Measurements from ENCODE around the gene ZNF341.

The ZNF341 gene

DNA sequence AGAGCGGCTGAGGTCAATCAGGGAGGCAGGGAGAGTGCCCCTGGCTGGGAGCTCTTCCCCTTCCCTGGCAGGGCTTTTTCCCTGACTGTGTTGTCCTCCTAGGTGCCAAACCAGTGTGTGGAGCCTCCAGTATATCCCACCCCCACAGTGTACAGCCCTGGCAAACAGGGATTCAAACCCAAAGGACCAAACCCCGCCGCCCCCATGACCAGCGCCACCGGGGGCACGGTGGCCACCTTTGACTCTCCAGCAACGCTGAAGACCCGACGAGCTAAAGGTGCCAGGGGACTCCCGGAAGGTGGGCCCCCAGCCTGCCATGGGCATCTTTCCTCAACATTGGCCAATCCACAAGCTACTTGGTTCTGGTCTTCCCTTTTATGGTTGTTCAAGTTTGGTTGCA, 25.2 kb downstream of the ZNF341 start:
- H3K9ac ChIP-seq (ENCODE audit: low read length): no peak overlapping the region
- H4K20me1 ChIP-seq (ENCODE audit: insufficient read depth, low read length): no peaks in the 10 kb centered on the region
- no peaks in the 10 kb centered on the region for H3K79me2 ChIP-seq (ENCODE audit: low read length)
- no peak overlapping the region for H2AFZ ChIP-seq (ENCODE audit: low read depth, low read length)
- no peak overlapping the region for H3K4me2 ChIP-seq (ENCODE audit: low read length)
- no peak overlapping the region for H3K27ac ChIP-seq (ENCODE audit: low read length)
- H3K9me3 ChIP-seq (ENCODE audit: insufficient read depth, low read length): peaks cover 6% of the 10 kb centered on the region; the same call in 1 of the 2 replicates
- no peaks in the 10 kb centered on the region for H3K27me3 ChIP-seq (ENCODE audit: low read depth, low read length)
- peaks cover 23% of the 10 kb centered on the region for H3K36me3 ChIP-seq (replicated peaks; ENCODE audit: low read depth, low read length)
- H3K4me1 ChIP-seq (ENCODE audit: low read length): no peaks in the 10 kb centered on the region
- TF ChIP-seq, protein P1, sequence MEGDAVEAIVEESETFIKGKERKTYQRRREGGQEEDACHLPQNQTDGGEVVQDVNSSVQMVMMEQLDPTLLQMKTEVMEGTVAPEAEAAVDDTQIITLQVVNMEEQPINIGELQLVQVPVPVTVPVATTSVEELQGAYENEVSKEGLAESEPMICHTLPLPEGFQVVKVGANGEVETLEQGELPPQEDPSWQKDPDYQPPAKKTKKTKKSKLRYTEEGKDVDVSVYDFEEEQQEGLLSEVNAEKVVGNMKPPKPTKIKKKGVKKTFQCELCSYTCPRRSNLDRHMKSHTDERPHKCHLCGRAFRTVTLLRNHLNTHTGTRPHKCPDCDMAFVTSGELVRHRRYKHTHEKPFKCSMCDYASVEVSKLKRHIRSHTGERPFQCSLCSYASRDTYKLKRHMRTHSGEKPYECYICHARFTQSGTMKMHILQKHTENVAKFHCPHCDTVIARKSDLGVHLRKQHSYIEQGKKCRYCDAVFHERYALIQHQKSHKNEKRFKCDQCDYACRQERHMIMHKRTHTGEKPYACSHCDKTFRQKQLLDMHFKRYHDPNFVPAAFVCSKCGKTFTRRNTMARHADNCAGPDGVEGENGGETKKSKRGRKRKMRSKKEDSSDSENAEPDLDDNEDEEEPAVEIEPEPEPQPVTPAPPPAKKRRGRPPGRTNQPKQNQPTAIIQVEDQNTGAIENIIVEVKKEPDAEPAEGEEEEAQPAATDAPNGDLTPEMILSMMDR (IDR thresholded peaks at IDR 0.05; ENCODE audit: low read depth, low read length): no peak
- no peak for TF ChIP-seq EZH2phosphoT487 (IDR thresholded peaks at IDR 0.05; ENCODE audit: low read depth)
- no peak overlapping the region for H3K4me3 ChIP-seq (ENCODE audit: low read length)

- TF ChIP-seq, protein P1 (IDR thresholded peaks at IDR 0.05; ENCODE audit: low read depth, low read length): no peak
- TF ChIP-seq EZH2phosphoT487 (IDR thresholded peaks at IDR 0.05; ENCODE audit: low read depth): no peak
Measured at GRCh38 chr20:33757458-33757857, 25.7 kb downstream of the ZNF341 start.

GRCh38 chr20:33761698-33762250, 30.0 kb downstream of the ZNF341 start:
- H3K27me3 ChIP-seq (ENCODE audit: low read depth, low read length): no peaks in the 10 kb centered on the region
- no peak overlapping the region for H3K4me2 ChIP-seq (ENCODE audit: low read length)
- H4K20me1 ChIP-seq (ENCODE audit: insufficient read depth, low read length): no peaks in the 10 kb centered on the region
- peaks cover 11% of the 10 kb centered on the region for H3K36me3 ChIP-seq (replicated peaks; ENCODE audit: low read depth, low read length)
- no peaks in the 10 kb centered on the region for H3K4me1 ChIP-seq (ENCODE audit: low read length)
- no peak overlapping the region for H3K27ac ChIP-seq (ENCODE audit: low read length)
- no peak for TF ChIP-seq EZH2phosphoT487 (IDR thresholded peaks at IDR 0.05; ENCODE audit: low read depth)
- TF ChIP-seq, protein P1 (IDR thresholded peaks at IDR 0.05; ENCODE audit: low read depth, low read length): no peak
- no peaks in the 10 kb centered on the region for H3K79me2 ChIP-seq (ENCODE audit: low read length)
- no peak overlapping the region for H2AFZ ChIP-seq (ENCODE audit: low read depth, low read length)
- H3K9me3 ChIP-seq (ENCODE audit: insufficient read depth, low read length): peaks cover 6% of the 10 kb centered on the region; the same call in 1 of the 2 replicates
- H3K4me3 ChIP-seq (ENCODE audit: low read length): no peak overlapping the region
- no peak overlapping the region for H3K9ac ChIP-seq (ENCODE audit: low read length)

More at GRCh38 chr20:33757458-33757857, 25.7 kb downstream of the ZNF341 start:
- Histone ChIP-seq H3K79me2 (ENCODE audit: low read length) (no peaks in the 10 kb centered on the region), H3K9ac (ENCODE audit: low read length) (no peak overlapping the region), H3K4me2 (ENCODE audit: low read length) (no peak overlapping the region), H3K27ac (ENCODE audit: low read length) (no peak overlapping the region), H3K36me3 (replicated peaks; ENCODE audit: low read depth, low read length) (peaks cover 23% of the 10 kb centered on the region), H3K27me3 (ENCODE audit: low read depth, low read length) (no peaks in the 10 kb centered on the region), H3K9me3 (ENCODE audit: insufficient read depth, low read length) (peaks cover 6% of the 10 kb centered on the region; the same call in 1 of the 2 replicates), H4K20me1 (ENCODE audit: insufficient read depth, low read length) (no peaks in the 10 kb centered on the region), H2AFZ (ENCODE audit: low read depth, low read length) (no peak overlapping the region), H3K4me1 (ENCODE audit: low read length) (no peaks in the 10 kb centered on the region), H3K4me3 (ENCODE audit: low read length) (no peak overlapping the region)

DNA sequence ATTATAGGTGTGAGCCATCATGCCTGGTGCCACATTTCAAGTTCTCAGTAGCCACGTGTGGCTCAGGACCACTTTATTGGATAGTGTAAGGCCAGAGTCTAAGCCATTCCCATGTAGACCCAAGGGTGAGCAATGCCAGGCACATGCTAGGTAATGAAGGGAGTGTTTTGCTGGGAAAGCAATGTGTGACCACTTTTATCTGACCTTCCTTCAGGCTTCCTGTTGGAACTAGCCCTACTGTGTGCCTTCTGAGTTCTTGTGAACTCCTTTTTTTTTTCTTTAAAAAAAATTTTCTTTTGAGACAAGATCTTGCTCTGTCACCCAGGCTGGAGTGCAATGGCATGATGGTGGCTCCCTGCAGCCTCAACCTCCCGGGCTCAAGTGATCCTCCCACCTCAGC, 33.3 kb downstream of the ZNF341 start:
- Histone ChIP-seq H3K79me2 (ENCODE audit: low read length) (no peaks in the 10 kb centered on the region), H3K36me3 (replicated peaks; ENCODE audit: low read depth, low read length) (no peaks in the 10 kb centered on the region), H3K4me3 (ENCODE audit: low read length) (no peak overlapping the region), H3K27ac (ENCODE audit: low read length) (no peak overlapping the region), H3K9me3 (ENCODE audit: insufficient read depth, low read length) (no peaks in the 10 kb centered on the region), H2AFZ (ENCODE audit: low read depth, low read length) (no peak overlapping the region), H3K4me2 (ENCODE audit: low read length) (no peak overlapping the region), H3K27me3 (ENCODE audit: low read depth, low read length) (no peaks in the 10 kb centered on the region), H4K20me1 (ENCODE audit: insufficient read depth, low read length) (no peaks in the 10 kb centered on the region), H3K4me1 (ENCODE audit: low read length) (no peaks in the 10 kb centered on the region), H3K9ac (ENCODE audit: low read length) (no peak overlapping the region)
- TF ChIP-seq, protein P1 (IDR thresholded peaks at IDR 0.05; ENCODE audit: low read depth, low read length): no peak
- TF ChIP-seq EZH2phosphoT487 (IDR thresholded peaks at IDR 0.05; ENCODE audit: low read depth): no peak
